A673 (cell line): ENCODE results near the gene TCL1A.

Experiments used
- EZH2 ChIP-seq: fragments of 200-600 bp; sonication (generic); IDR thresholded peaks from 2 replicates; pipeline ENCODE4 v1.6.1; 2017; ENCODE audit warnings: borderline replicate concordance, low read depth, mild to moderate bottlenecking, mixed read lengths, antibody characterized with exemption, low read length; ENCODE audit not compliant: poor library complexity, severe bottlenecking
- TF ChIP-seq, protein P1 (sequence below): fragments of 300-800, 200-600 bp; sonication (generic); conservative IDR thresholded peaks from 2 replicates; pipeline ENCODE4 v1.5.1; 2017; ENCODE audit warnings: low read depth, mild to moderate bottlenecking, antibody characterized with exemption, low read length, moderate library complexity, mixed read lengths

DNA sequence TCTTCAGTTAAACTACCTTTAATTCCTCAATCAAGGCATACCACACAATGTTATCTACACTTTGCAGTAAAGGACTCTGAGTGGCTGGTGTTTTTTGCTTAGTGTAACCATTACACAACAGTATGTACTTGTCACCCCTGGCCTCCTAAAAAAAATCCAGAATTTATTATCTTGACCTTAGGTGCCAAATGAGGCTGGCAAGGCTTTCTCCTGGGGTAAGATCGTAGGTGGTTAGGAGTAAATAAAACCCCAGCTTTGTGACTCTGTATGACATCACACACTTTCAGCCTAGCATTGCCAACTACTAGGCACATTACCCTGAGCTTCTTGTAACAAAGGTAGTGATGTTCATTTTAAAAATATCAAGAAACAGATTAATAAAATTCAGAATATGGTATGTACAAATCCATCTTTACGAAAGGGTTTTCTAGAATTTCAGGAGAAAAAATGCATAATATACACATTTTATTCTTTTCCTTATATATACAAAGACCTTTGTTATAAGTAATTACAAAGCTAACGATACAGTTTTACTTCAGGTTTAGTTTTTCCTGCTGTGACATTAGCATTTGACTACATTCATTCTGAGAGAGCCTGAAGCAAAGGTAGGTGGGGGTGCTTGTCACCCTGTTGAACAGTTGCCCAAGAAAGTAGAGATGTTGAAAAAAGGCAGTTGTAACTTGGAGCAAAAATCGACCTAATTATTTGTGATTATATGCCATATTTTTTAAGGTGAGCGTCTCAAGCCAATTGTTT lies 13.5 kb downstream of the TCL1A start:
- TF ChIP-seq, protein P1, sequence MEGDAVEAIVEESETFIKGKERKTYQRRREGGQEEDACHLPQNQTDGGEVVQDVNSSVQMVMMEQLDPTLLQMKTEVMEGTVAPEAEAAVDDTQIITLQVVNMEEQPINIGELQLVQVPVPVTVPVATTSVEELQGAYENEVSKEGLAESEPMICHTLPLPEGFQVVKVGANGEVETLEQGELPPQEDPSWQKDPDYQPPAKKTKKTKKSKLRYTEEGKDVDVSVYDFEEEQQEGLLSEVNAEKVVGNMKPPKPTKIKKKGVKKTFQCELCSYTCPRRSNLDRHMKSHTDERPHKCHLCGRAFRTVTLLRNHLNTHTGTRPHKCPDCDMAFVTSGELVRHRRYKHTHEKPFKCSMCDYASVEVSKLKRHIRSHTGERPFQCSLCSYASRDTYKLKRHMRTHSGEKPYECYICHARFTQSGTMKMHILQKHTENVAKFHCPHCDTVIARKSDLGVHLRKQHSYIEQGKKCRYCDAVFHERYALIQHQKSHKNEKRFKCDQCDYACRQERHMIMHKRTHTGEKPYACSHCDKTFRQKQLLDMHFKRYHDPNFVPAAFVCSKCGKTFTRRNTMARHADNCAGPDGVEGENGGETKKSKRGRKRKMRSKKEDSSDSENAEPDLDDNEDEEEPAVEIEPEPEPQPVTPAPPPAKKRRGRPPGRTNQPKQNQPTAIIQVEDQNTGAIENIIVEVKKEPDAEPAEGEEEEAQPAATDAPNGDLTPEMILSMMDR, result no peak
- TF ChIP-seq EZH2, result no peak
